AG04450 (cell line): ENCODE data around the gene SSX2IP. TPM values are rescaled to one million over a fixed set of nuclear protein-coding genes. Genes with fewer than 3 reads are reported as not detected.
"Not testable (repeated sequence)": the region's sequence is repeated elsewhere in the genome, so short reads cannot be mapped to it uniquely, and the experiment has no call there.

Experiments
- CTCF ChIA-PET: fragments of 300-600, 350-600 bp; formaldehyde crosslinking; extraction: SDS; loops from one replicate; lab custom pipeline; 2022; ENCODE audit warnings: antibody characterized with exemption, inconsistent platforms; lab: Charles Lee
- POLR2A ChIA-PET: fragments of 350-600 bp; formaldehyde crosslinking; extraction: SDS; loops from one replicate; lab custom pipeline; 2021; ENCODE audit warnings: antibody characterized with exemption, inconsistent platforms; lab: Yijun Ruan, JAX
- DNase-seq: peaks from one replicate; pipeline ENCODE4 v3.0.0-alpha.2; 2011; ENCODE audit warnings: low read depth, low spot score
- H3K27ac ChIP-seq: one replicate; pipeline ENCODE4 v1.5.1; 2012; ENCODE audit warnings: low read depth, low read length, control low read depth
- H3K27me3 ChIP-seq: one replicate; pipeline ENCODE4 v1.6.0; 2012; ENCODE audit warnings: low read length; ENCODE audit not compliant: control insufficient read depth, insufficient read depth
- H3K4me3 ChIP-seq: 2 replicates; pipeline ENCODE4 v1.5.1; 2011; ENCODE audit warnings: mild to moderate bottlenecking, low read depth, low read length, control low read depth
- H3K9me3 ChIP-seq: 2 replicates; pipeline ENCODE4 v1.5.1; 2012; ENCODE audit warnings: low read length; ENCODE audit not compliant: control insufficient read depth, insufficient read depth
- CTCF ChIP-seq: IDR thresholded peaks from 2 replicates; pipeline ENCODE4 v1.5.1; 2011; ENCODE audit warnings: low read depth, low read length, control low read depth, inconsistent platforms
- polyA plus RNA-seq: library from polyadenylated mRNA; depleted of rRNA; stranded (reverse); fragments of >200 nt; gene quantifications from 2 replicates; pipeline ENCODE4 v1.2.3, GENCODE V29; 2011

The SSX2IP gene
- polyA plus RNA-seq, 1 experiment = 31.7 TPM

- Histone ChIP-seq H3K4me3 (no peak overlapping the region), H3K27ac (no peak overlapping the region), H3K9me3 (no peaks in the 10 kb centered on the region), H3K27me3 (no peaks in the 10 kb centered on the region)
- ChIA-PET CTCF (interaction anchor here (1.4 kb wide), 1 partner anchor 27 kb away, joined by 8 read pairs; no protein-coding TSS in a partner anchor), POLR2A (interaction anchor here (1.2 kb wide), 1 partner anchor 15 kb away, joined by 4 read pairs; no protein-coding TSS in a partner anchor)
- TF ChIP-seq CTCF = no peak
- DNase-seq = no peak
These were observed 36.6 kb upstream of the SSX2IP start for GRCh38 chr1:84726593-84727499.

GRCh38 chr1:84724128-84724860 is 34.0 kb upstream of the SSX2IP start:
- no peaks in the 10 kb centered on the region for H3K9me3 ChIP-seq
- H3K4me3 ChIP-seq = no peak overlapping the region
- H3K27ac ChIP-seq = no peak overlapping the region
- CTCF ChIA-PET = no interaction called here
- H3K27me3 ChIP-seq = no peaks in the 10 kb centered on the region
- no peak for TF ChIP-seq CTCF
- POLR2A ChIA-PET = no interaction called here
- DNase-seq = no peak

- DNase-seq = no peak
- Histone ChIP-seq H3K27me3 (no peaks in the 10 kb centered on the region), H3K4me3 (no peak overlapping the region), H3K27ac (no peak overlapping the region), H3K9me3 (no peaks in the 10 kb centered on the region)
- no peak for TF ChIP-seq CTCF
- ChIA-PET CTCF (interaction anchor here (1.4 kb wide), 1 partner anchor 33 kb away, joined by 3 read pairs; no protein-coding TSS in a partner anchor), POLR2A (no interaction called here)
These were observed 32.5 kb upstream of the SSX2IP start for GRCh38 chr1:84722794-84723193.

GRCh38 chr1:84721872-84722271 is 31.6 kb upstream of the SSX2IP start:
- H3K9me3 ChIP-seq, H3K27ac ChIP-seq, POLR2A ChIA-PET, H3K4me3 ChIP-seq, DNase-seq, H3K27me3 ChIP-seq: not testable (repeated sequence)
- CTCF ChIA-PET = interaction anchor here (1.4 kb wide), 1 partner anchor 32 kb away, joined by 3 read pairs; no protein-coding TSS in a partner anchor

GRCh38 chr1:84721152-84721551 is 30.9 kb upstream of the SSX2IP start:
- CTCF ChIA-PET = no interaction called here
- no peaks in the 10 kb centered on the region for H3K27me3 ChIP-seq
- no peaks in the 10 kb centered on the region for H3K9me3 ChIP-seq
- DNase-seq = no peak
- TF ChIP-seq CTCF = no peak
- POLR2A ChIA-PET = no interaction called here
- H3K4me3 ChIP-seq = no peak overlapping the region
- H3K27ac ChIP-seq = no peak overlapping the region
